Adrenal gland (tissue), 5 donors: Measurements from ENCODE around the gene ALDOA.

Source experiments
- POLR2A ChIP-seq, 2 donors: fragments of 450-650 bp; IDR thresholded peaks; one replicate each; pipeline ENCODE4 v1.6.1; 2017; ENCODE audit warnings: antibody characterized with exemption in 2 of 2, mild to moderate bottlenecking in 2 of 2, moderate library complexity in 1 of 2
- TF ChIP-seq, protein P1 (sequence below), 6 experiments: fragments of 450-650 bp in 4 of 6; fragments of 200-600 bp in 2 of 6; sonication (generic) in 1 of 6; IDR thresholded peaks; 1 replicate in 5 of 6; 2 replicates in 1 of 6; pipeline versions ENCODE4 v1.5.1 to v1.8.0; 2016 to 2021; ENCODE audit warnings: antibody characterized with exemption in 6 of 6, mild to moderate bottlenecking in 2 of 6, moderate library complexity in 1 of 6
- donor health status: DM: no; HTN: no; CAD: no.

- TF ChIP-seq, protein P1, sequence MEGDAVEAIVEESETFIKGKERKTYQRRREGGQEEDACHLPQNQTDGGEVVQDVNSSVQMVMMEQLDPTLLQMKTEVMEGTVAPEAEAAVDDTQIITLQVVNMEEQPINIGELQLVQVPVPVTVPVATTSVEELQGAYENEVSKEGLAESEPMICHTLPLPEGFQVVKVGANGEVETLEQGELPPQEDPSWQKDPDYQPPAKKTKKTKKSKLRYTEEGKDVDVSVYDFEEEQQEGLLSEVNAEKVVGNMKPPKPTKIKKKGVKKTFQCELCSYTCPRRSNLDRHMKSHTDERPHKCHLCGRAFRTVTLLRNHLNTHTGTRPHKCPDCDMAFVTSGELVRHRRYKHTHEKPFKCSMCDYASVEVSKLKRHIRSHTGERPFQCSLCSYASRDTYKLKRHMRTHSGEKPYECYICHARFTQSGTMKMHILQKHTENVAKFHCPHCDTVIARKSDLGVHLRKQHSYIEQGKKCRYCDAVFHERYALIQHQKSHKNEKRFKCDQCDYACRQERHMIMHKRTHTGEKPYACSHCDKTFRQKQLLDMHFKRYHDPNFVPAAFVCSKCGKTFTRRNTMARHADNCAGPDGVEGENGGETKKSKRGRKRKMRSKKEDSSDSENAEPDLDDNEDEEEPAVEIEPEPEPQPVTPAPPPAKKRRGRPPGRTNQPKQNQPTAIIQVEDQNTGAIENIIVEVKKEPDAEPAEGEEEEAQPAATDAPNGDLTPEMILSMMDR (IDR thresholded peaks at IDR 0.05) = no peak
- TF ChIP-seq POLR2A (IDR thresholded peaks at IDR 0.05) = peak in 1 of 2 donors; percentile 14
Measured at GRCh38 chr16:30066761-30067583, 1.4 kb downstream of the ALDOA start.
